OCI-LY1 (cell line): ENCODE measurements around the gene NKX2-3.

ENCODE experiments used
- CTCF ChIP-seq: fragments of 200-600 bp; sonication (generic), shearing (Covaris generic); IDR thresholded peaks from 2 replicates; pipeline ENCODE4 v1.5.1; 2017; ENCODE audit warnings: mild to moderate bottlenecking, antibody characterized with exemption, low read length, moderate library complexity, mixed read lengths
- EZH2 ChIP-seq: fragments of 200-600 bp; sonication (generic), shearing (Covaris generic); IDR thresholded peaks from 2 replicates; pipeline ENCODE4 v1.8.0; 2017; ENCODE audit warnings: borderline replicate concordance, mixed run types, mild to moderate bottlenecking, antibody characterized with exemption, low read length, moderate library complexity, mixed read lengths

- TF ChIP-seq CTCF = no peak
- no peak for TF ChIP-seq EZH2
These were observed 12.5 kb upstream of the NKX2-3 start for GRCh38 chr10:99520040-99520846.
